Measurements from ENCODE around the gene HELT. TPM values are rescaled to one million over a fixed set of nuclear protein-coding genes. Genes with fewer than 3 reads are reported as not detected.
"Not testable (repeated sequence)": the region's sequence is repeated elsewhere in the genome, so short reads cannot be mapped to it uniquely, and the experiment has no call there.

HELT gene
- not detected for polyA plus RNA-seq (2012; ENCODE audit: low read depth, missing spikeins)

DNA sequence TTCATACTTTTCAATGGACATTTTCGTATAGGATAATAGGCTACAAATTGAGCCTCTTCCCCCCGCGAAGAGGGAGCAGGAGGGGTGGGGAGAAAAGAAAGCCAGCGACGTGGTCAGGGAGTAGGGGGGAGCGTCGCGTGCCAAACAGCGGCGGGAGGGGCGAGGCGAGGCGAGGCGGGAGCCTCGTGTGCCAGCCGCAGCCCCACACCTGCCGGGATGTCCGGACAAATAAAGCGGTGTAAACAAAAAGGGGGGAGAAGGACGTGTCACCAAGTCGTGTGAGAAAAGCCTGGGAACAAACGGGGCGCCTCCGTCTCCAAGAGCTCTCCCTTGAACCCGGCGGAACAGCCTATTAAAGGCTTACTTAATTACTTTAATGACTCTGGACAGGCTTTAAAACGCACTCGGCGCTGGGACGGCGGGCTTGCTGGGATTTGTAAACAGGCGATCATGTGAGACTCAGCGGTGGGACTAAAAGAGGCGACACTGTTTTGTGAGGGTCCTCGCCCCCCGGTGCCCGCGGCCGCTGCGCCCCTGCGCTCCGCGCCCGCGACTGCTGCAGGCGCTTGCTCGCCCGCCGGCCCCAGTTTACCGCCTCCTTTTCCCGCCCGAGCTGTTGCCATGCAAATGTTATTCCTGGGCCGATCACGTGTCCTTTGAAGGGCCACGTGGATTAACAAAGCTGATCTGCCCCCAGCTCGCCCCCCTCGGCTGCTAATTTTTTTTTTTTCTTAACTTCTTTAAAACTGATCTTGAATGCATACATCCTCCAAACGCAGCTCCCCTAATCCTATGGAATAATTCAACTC lies at the start of gene HELT:
Gene HELT, plus strand, starts transcription at position 527 of the 809 bp plus-strand sequence. CDS start 439 bp downstream, outside the sequence.
- DNase-seq (ENCODE audit: insufficient read length, low spot score) = no peak
- TF ChIP-seq SPI1 (IDR thresholded peaks at IDR 0.05; ENCODE audit: low read depth, low read length) (no peak), TAF1 (IDR thresholded peaks at IDR 0.05; ENCODE audit: low read depth, low read length) (no peak), PAX5 (IDR thresholded peaks at IDR 0.05; ENCODE audit: insufficient read depth, low read length, severe bottlenecking) (no peak), POLR2AphosphoS5 (IDR thresholded peaks at IDR 0.05; ENCODE audit: low read depth, low read length) (no peak), POU2F2 (IDR thresholded peaks at IDR 0.05; ENCODE audit: low read depth, low read length) (no peak), POLR2A (IDR thresholded peaks at IDR 0.05; ENCODE audit: low read depth, low read length) (no peak)
- FAIRE-seq = no peak

GRCh38 chr4:184968784-184969201 lies 49.5 kb upstream of the HELT start:
- no peak for FAIRE-seq
- TF ChIP-seq PAX5 (IDR thresholded peaks at IDR 0.05; ENCODE audit: insufficient read depth, low read length, severe bottlenecking) (no peak), POLR2A (IDR thresholded peaks at IDR 0.05; ENCODE audit: low read depth, low read length) (no peak), TAF1 (IDR thresholded peaks at IDR 0.05; ENCODE audit: low read depth, low read length) (no peak), POU2F2 (IDR thresholded peaks at IDR 0.05; ENCODE audit: low read depth, low read length) (no peak), SPI1 (IDR thresholded peaks at IDR 0.05; ENCODE audit: low read depth, low read length) (no peak), POLR2AphosphoS5 (IDR thresholded peaks at IDR 0.05; ENCODE audit: low read depth, low read length) (no peak)
- DNase-seq (ENCODE audit: insufficient read length, low spot score) = no peak

GRCh38 chr4:184969610-184970009 lies 48.7 kb upstream of the HELT start:
- TF ChIP-seq POLR2AphosphoS5 (IDR thresholded peaks at IDR 0.05; ENCODE audit: low read depth, low read length) = no peak
- TF ChIP-seq SPI1 (IDR thresholded peaks at IDR 0.05; ENCODE audit: low read depth, low read length) = no peak
- FAIRE-seq = no peak
- no peak for DNase-seq (ENCODE audit: insufficient read length, low spot score)

- TF ChIP-seq SPI1 (IDR thresholded peaks at IDR 0.05; ENCODE audit: low read depth, low read length) (no peak), TAF1 (IDR thresholded peaks at IDR 0.05; ENCODE audit: low read depth, low read length) (no peak), POU2F2 (IDR thresholded peaks at IDR 0.05; ENCODE audit: low read depth, low read length) (no peak), PAX5 (IDR thresholded peaks at IDR 0.05; ENCODE audit: insufficient read depth, low read length, severe bottlenecking) (no peak), POLR2A (IDR thresholded peaks at IDR 0.05; ENCODE audit: low read depth, low read length) (no peak), POLR2AphosphoS5 (IDR thresholded peaks at IDR 0.05; ENCODE audit: low read depth, low read length) (no peak)
- FAIRE-seq = no peak
- no peak for DNase-seq (ENCODE audit: insufficient read length, low spot score)
These were observed 45.3 kb upstream of the HELT start for GRCh38 chr4:184972991-184973390.

GRCh38 chr4:184976348-184976747 lies 41.9 kb upstream of the HELT start:
- not testable (repeated sequence) for FAIRE-seq; DNase-seq (ENCODE audit: insufficient read length, low spot score)

DNA sequence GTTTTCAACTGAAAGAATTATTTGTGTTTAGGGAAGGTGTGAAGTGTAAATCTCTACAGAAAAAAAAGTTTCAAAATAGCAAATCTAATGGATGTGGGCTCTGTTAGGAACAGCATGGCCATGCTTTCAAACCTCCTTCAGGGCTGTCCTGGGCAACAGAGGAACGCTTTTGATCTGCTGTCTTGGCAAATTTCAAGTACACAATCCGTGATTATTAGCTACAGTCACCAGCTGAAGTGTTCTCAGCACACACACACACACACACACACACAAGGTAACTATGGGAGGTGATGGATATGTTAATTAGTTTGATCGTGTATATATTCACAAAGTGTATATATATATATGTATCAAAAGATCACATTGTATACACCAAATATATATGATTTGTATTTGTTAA lies 40.5 kb upstream of the HELT start:
- TF ChIP-seq POLR2AphosphoS5 (IDR thresholded peaks at IDR 0.05; ENCODE audit: low read depth, low read length) (no peak), POLR2A (IDR thresholded peaks at IDR 0.05; ENCODE audit: low read depth, low read length) (no peak), SPI1 (IDR thresholded peaks at IDR 0.05; ENCODE audit: low read depth, low read length) (no peak)
- DNase-seq (ENCODE audit: insufficient read length, low spot score) = no peak
- FAIRE-seq = no peak

DNA sequence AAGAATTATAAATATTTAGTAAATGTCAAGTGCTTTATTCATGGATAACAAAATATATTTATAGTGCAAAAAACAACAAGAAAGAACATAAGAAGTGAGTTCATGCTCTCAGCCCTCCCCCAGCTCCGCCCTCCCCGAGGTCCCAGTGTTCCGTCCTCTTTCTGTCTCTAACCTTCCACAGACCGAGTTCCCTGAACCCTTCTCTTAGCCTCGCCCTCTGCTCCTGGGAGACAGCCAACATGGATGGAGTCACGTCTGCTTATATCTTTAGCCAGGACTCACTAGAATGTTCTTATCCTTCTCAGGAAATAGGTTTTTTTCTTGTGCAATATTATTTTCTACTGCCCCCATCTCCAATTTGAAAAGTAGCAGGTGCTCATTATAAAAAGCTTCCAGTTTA lies 40.1 kb upstream of the HELT start:
- FAIRE-seq (no peak), DNase-seq (ENCODE audit: insufficient read length, low spot score) (no peak)
- no peak for TF ChIP-seq POLR2A (IDR thresholded peaks at IDR 0.05; ENCODE audit: low read depth, low read length)
- TF ChIP-seq SPI1 (IDR thresholded peaks at IDR 0.05; ENCODE audit: low read depth, low read length) = no peak
- TF ChIP-seq PAX5 (IDR thresholded peaks at IDR 0.05; ENCODE audit: insufficient read depth, low read length, severe bottlenecking) = no peak
- no peak for TF ChIP-seq POU2F2 (IDR thresholded peaks at IDR 0.05; ENCODE audit: low read depth, low read length)
- no peak for TF ChIP-seq TAF1 (IDR thresholded peaks at IDR 0.05; ENCODE audit: low read depth, low read length)
- no peak for TF ChIP-seq POLR2AphosphoS5 (IDR thresholded peaks at IDR 0.05; ENCODE audit: low read depth, low read length)

DNA sequence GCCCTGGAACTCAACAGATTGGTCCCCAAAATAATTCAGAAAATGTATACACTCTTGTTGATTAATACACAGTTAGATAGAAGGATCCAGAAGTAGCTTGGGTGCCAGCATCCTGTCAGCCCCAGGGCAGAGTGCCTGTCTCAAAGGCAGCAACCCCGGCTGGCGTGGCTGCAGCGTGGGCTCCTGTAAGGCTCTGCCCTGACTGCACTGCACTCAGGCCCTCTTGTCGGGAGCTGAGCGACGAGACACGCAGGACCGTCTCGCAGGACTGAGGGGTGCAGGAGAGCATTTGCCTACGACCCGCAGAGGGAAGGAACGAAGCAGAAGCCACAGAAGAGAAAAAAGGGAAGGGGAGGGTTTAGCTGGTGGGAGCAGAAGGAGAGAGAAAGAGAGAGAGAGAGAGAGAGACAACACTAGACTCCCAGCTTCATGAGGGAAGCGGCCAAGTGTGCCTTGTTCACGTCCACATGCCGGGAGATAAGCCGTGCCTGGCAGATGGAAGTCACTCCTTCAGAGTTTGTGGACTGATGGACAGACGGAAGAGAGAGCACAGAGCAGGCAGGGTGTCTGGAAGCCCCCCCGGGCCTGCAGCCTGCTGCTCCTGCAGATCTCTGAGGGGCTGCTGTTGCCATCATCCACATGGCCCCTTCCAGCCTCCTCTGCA lies 38.7 kb upstream of the HELT start:
- DNase-seq (ENCODE audit: insufficient read length, low spot score) (no peak), FAIRE-seq (no peak)
- TF ChIP-seq SPI1 (IDR thresholded peaks at IDR 0.05; ENCODE audit: low read depth, low read length) = no peak
- no peak for TF ChIP-seq POLR2A (IDR thresholded peaks at IDR 0.05; ENCODE audit: low read depth, low read length)
- no peak for TF ChIP-seq POLR2AphosphoS5 (IDR thresholded peaks at IDR 0.05; ENCODE audit: low read depth, low read length)

DNA sequence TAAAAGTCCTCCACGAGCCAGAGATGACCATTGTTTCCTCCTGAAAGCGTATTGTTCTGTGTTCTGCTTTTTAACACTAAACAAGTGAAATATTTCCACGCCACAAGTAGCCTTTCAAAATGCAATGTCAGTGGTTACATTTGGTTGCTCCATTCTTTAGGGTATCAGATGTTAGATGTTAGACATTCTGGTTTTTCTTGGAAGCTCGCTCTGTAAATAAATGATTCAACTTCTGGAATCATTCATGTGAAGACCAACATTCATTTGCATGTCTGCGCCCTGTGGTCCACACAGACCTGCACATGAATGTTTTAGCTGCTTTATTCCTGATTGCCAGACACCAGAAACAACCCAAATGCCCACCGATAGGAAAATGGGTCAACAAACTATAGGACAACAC lies 38.0 kb upstream of the HELT start:
- DNase-seq (ENCODE audit: insufficient read length, low spot score) (no peak), FAIRE-seq (no peak)
- TF ChIP-seq POLR2AphosphoS5 (IDR thresholded peaks at IDR 0.05; ENCODE audit: low read depth, low read length) = no peak
- TF ChIP-seq PAX5 (IDR thresholded peaks at IDR 0.05; ENCODE audit: insufficient read depth, low read length, severe bottlenecking) = no peak
- no peak for TF ChIP-seq SPI1 (IDR thresholded peaks at IDR 0.05; ENCODE audit: low read depth, low read length)
- TF ChIP-seq POU2F2 (IDR thresholded peaks at IDR 0.05; ENCODE audit: low read depth, low read length) = no peak
- TF ChIP-seq POLR2A (IDR thresholded peaks at IDR 0.05; ENCODE audit: low read depth, low read length) = no peak
- TF ChIP-seq TAF1 (IDR thresholded peaks at IDR 0.05; ENCODE audit: low read depth, low read length) = no peak

DNA sequence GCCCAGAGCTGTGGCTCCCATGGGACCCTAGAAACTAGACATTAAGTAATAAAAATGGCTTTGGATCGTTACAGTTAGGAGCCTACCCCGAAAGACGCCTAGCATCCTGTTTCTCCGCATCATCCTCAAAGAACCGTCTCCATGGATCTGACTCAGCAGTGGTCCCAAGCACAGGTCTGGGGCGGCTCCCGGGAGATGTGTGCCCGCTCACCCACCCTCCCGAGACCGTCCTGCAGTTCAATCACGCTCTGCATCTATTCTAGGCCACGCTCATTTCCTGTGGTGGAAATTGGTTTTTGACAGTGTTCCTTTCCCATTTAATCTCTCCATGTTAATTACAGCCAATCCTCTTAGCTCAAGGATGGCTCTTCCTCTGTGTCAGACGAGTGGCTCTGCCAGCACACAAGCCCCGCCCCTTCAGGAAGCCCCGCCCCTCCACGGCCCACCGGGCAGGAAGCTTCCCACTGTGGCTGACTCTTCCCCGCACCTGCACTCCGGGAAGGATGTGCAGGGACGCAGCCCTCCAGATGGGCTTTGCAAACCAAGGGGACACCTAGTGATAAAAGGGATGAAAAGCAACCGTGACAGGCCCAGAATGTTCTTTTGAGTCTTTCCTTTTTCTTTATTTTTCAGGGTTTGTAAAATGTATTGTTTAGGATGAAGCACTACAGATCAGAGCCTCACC lies 34.5 kb upstream of the HELT start:
- TF ChIP-seq POU2F2 (IDR thresholded peaks at IDR 0.05; ENCODE audit: low read depth, low read length) = no peak
- TF ChIP-seq TAF1 (IDR thresholded peaks at IDR 0.05; ENCODE audit: low read depth, low read length) = no peak
- no peak for TF ChIP-seq SPI1 (IDR thresholded peaks at IDR 0.05; ENCODE audit: low read depth, low read length)
- no peak for TF ChIP-seq PAX5 (IDR thresholded peaks at IDR 0.05; ENCODE audit: insufficient read depth, low read length, severe bottlenecking)
- TF ChIP-seq POLR2AphosphoS5 (IDR thresholded peaks at IDR 0.05; ENCODE audit: low read depth, low read length) = no peak
- TF ChIP-seq POLR2A (IDR thresholded peaks at IDR 0.05; ENCODE audit: low read depth, low read length) = no peak
- FAIRE-seq = peak; percentile 87
- peak; percentile 56 for DNase-seq (ENCODE audit: insufficient read length, low spot score)
